Skeletal muscle tissue (tissue), 4 donors: ENCODE measurements around the gene ABCC10. TPM values are rescaled to one million over a fixed set of nuclear protein-coding genes. Genes with fewer than 3 reads are reported as not detected.

Experiments
- H3K27ac ChIP-seq: one replicate; pipeline ENCODE4 v1.7.0; 2013; ENCODE audit warnings: mild to moderate bottlenecking, low read depth, low read length, inconsistent platforms
- H3K27me3 ChIP-seq, 3 donors: one replicate each; pipeline ENCODE4 v1.7.0; 2013; ENCODE audit warnings: low read length in 3 of 3; ENCODE audit not compliant: control insufficient read depth in 3 of 3, insufficient read depth in 3 of 3
- H3K36me3 ChIP-seq, 3 donors: one replicate each; pipeline ENCODE4 v1.7.0; 2013; ENCODE audit warnings: low read length in 3 of 3; ENCODE audit not compliant: control insufficient read depth in 3 of 3, insufficient read depth in 3 of 3
- H3K4me1 ChIP-seq, 3 donors: one replicate each; pipeline ENCODE4 v1.7.0; 2013; ENCODE audit warnings: low read length in 3 of 3, mild to moderate bottlenecking in 3 of 3; ENCODE audit not compliant: control insufficient read depth in 3 of 3, insufficient read depth in 3 of 3
- H3K4me3 ChIP-seq, 3 donors: one replicate each; pipeline ENCODE4 v1.7.0; 2013; ENCODE audit warnings: low read length in 3 of 3
- H3K9ac ChIP-seq, 3 donors: one replicate each; pipeline ENCODE4 v1.7.0; 2013; ENCODE audit warnings: low read length in 3 of 3, mild to moderate bottlenecking in 3 of 3, moderate library complexity in 2 of 3, low read depth in 1 of 3
- H3K9me3 ChIP-seq, 3 donors: one replicate each; pipeline ENCODE4 v1.7.0; 2013; ENCODE audit warnings: low read length in 3 of 3; ENCODE audit not compliant: control insufficient read depth in 3 of 3
- total RNA-seq: library from RNA; depleted of rRNA; stranded (reverse); fragments of >200 nt; gene quantifications from one replicate; pipeline ENCODE4 v1.2.3, GENCODE V29; 2014
- donor health status: Osteomylitis.

The ABCC10 gene
- total RNA-seq, 1 donor from 2014 or later: 8.9 TPM

- H3K4me3 ChIP-seq: no peak overlapping the region
- no peak overlapping the region for H3K9ac ChIP-seq
- no peaks in the 10 kb centered on the region for H3K27me3 ChIP-seq
- H3K9me3 ChIP-seq: no peaks in the 10 kb centered on the region
- peaks cover 0 to 2% (median 0%) of the 10 kb centered on the region in 3 donors for H3K4me1 ChIP-seq
- H3K36me3 ChIP-seq: peaks cover 24 to 32% (median 30%) of the 10 kb centered on the region in 3 donors
- H3K27ac ChIP-seq: no peak overlapping the region
These were observed 9.4 kb downstream of the ABCC10 start for GRCh38 chr6:43436577-43437282.

GRCh38 chr6:43437700-43438099, 10.4 kb downstream of the ABCC10 start:
- Histone ChIP-seq H3K27me3 (no peaks in the 10 kb centered on the region), H3K9me3 (no peaks in the 10 kb centered on the region), H3K4me3 (no peak overlapping the region), H3K4me1 (peaks cover 0 to 2% (median 0%) of the 10 kb centered on the region in 3 donors), H3K36me3 (peaks cover 21 to 37% (median 31%) of the 10 kb centered on the region in 3 donors), H3K9ac (no peak overlapping the region), H3K27ac (no peak overlapping the region)

- Histone ChIP-seq H3K27ac (no peak overlapping the region), H3K9ac (no peak overlapping the region), H3K9me3 (no peaks in the 10 kb centered on the region), H3K4me1 (no peaks in the 10 kb centered on the region), H3K36me3 (peaks cover 55 to 59% (median 59%) of the 10 kb centered on the region in 3 donors), H3K27me3 (no peaks in the 10 kb centered on the region), H3K4me3 (no peak overlapping the region)
These were observed 15.6 kb downstream of the ABCC10 start for GRCh38 chr6:43442935-43443334.

- Histone ChIP-seq H3K27me3 (no peaks in the 10 kb centered on the region), H3K4me1 (no peaks in the 10 kb centered on the region), H3K9ac (no peak overlapping the region), H3K9me3 (no peaks in the 10 kb centered on the region), H3K4me3 (no peak overlapping the region), H3K36me3 (peaks cover 56 to 60% (median 60%) of the 10 kb centered on the region in 3 donors), H3K27ac (no peak overlapping the region)
These were observed 16.7 kb downstream of the ABCC10 start for GRCh38 chr6:43444036-43444435.

GRCh38 chr6:43444582-43444981, 17.2 kb downstream of the ABCC10 start:
- Histone ChIP-seq H3K36me3 (peaks cover 60 to 66% (median 63%) of the 10 kb centered on the region in 3 donors), H3K9me3 (no peaks in the 10 kb centered on the region), H3K4me3 (no peak overlapping the region), H3K27me3 (no peaks in the 10 kb centered on the region), H3K4me1 (no peaks in the 10 kb centered on the region), H3K27ac (no peak overlapping the region), H3K9ac (no peak overlapping the region)

GRCh38 chr6:43445576-43445975, 18.2 kb downstream of the ABCC10 start:
- Histone ChIP-seq H3K4me3 (no peak overlapping the region), H3K27ac (no peak overlapping the region), H3K9me3 (no peaks in the 10 kb centered on the region), H3K27me3 (no peaks in the 10 kb centered on the region), H3K4me1 (no peaks in the 10 kb centered on the region), H3K9ac (no peak overlapping the region), H3K36me3 (peaks cover 65 to 71% (median 67%) of the 10 kb centered on the region in 3 donors)

GRCh38 chr6:43447604-43448003, 20.3 kb downstream of the ABCC10 start:
- Histone ChIP-seq H3K27ac (no peak overlapping the region), H3K9me3 (no peaks in the 10 kb centered on the region), H3K36me3 (peaks cover 67 to 76% (median 68%) of the 10 kb centered on the region in 3 donors), H3K9ac (no peak overlapping the region), H3K4me1 (no peaks in the 10 kb centered on the region), H3K4me3 (no peak overlapping the region), H3K27me3 (no peaks in the 10 kb centered on the region)

- H3K9me3 ChIP-seq: no peaks in the 10 kb centered on the region
- peaks cover 61 to 63% (median 61%) of the 10 kb centered on the region in 3 donors for H3K36me3 ChIP-seq
- no peaks in the 10 kb centered on the region for H3K4me1 ChIP-seq
- no peak overlapping the region for H3K9ac ChIP-seq
- no peaks in the 10 kb centered on the region for H3K27me3 ChIP-seq
- no peak overlapping the region for H3K27ac ChIP-seq
- no peak overlapping the region for H3K4me3 ChIP-seq
These were observed 21.6 kb downstream of the ABCC10 start for GRCh38 chr6:43448916-43449315.

GRCh38 chr6:43450699-43451131, 23.4 kb downstream of the ABCC10 start:
- H3K36me3 ChIP-seq: peaks cover 47 to 50% (median 48%) of the 10 kb centered on the region in 3 donors
- no peak overlapping the region for H3K4me3 ChIP-seq
- H3K27me3 ChIP-seq: peaks cover 1 to 11% (median 7%) of the 10 kb centered on the region in 3 donors
- no peaks in the 10 kb centered on the region for H3K9me3 ChIP-seq
- H3K4me1 ChIP-seq: peaks cover 4 to 7% (median 6%) of the 10 kb centered on the region in 3 donors
- H3K27ac ChIP-seq: no peak overlapping the region
- no peak overlapping the region for H3K9ac ChIP-seq

GRCh38 chr6:43451348-43451747, 24.0 kb downstream of the ABCC10 start:
- Histone ChIP-seq H3K9me3 (no peaks in the 10 kb centered on the region), H3K4me3 (no peak overlapping the region), H3K9ac (no peak overlapping the region), H3K4me1 (peaks cover 6 to 9% (median 7%) of the 10 kb centered on the region in 3 donors), H3K27me3 (peaks cover 7 to 17% (median 13%) of the 10 kb centered on the region in 3 donors), H3K27ac (no peak overlapping the region), H3K36me3 (peaks cover 41 to 44% (median 43%) of the 10 kb centered on the region in 3 donors)
